ENCODE results near the gene KLHL8. TPM values are rescaled to one million over a fixed set of nuclear protein-coding genes. Genes with fewer than 3 reads are reported as not detected.

The KLHL8 gene
- total RNA-seq, 4 donors from 2014 or later = 6.9 to 12.4 (median 11.3) TPM

- Histone ChIP-seq H3K36me3 (no peaks in the 10 kb centered on the region), H3K27ac (no peak overlapping the region), H3K27me3 (no peaks in the 10 kb centered on the region), H3K4me1 (peaks cover 0 to 4% (median 0%) of the 10 kb centered on the region in 4 donors), H3K4me3 (no peak overlapping the region), H3K9me3 (peaks cover 0 to 12% (median 0%) of the 10 kb centered on the region in 4 donors)
- no peak for TF ChIP-seq CTCF (IDR thresholded peaks at IDR 0.05)
- no peak for TF ChIP-seq POLR2A (IDR thresholded peaks at IDR 0.05)
- no peak for DNase-seq
These were observed 18.8 kb upstream of the KLHL8 start for GRCh38 chr4:87239194-87239593.

GRCh38 chr4:87236861-87237260 lies 16.4 kb upstream of the KLHL8 start:
- Histone ChIP-seq H3K4me1 (peaks cover 0 to 4% (median 0%) of the 10 kb centered on the region in 4 donors), H3K36me3 (no peaks in the 10 kb centered on the region), H3K9me3 (no peaks in the 10 kb centered on the region), H3K27me3 (no peaks in the 10 kb centered on the region), H3K27ac (no peak overlapping the region), H3K4me3 (no peak overlapping the region)
- DNase-seq = no peak
- TF ChIP-seq CTCF (IDR thresholded peaks at IDR 0.05) = no peak
- TF ChIP-seq POLR2A (IDR thresholded peaks at IDR 0.05) = no peak

DNA sequence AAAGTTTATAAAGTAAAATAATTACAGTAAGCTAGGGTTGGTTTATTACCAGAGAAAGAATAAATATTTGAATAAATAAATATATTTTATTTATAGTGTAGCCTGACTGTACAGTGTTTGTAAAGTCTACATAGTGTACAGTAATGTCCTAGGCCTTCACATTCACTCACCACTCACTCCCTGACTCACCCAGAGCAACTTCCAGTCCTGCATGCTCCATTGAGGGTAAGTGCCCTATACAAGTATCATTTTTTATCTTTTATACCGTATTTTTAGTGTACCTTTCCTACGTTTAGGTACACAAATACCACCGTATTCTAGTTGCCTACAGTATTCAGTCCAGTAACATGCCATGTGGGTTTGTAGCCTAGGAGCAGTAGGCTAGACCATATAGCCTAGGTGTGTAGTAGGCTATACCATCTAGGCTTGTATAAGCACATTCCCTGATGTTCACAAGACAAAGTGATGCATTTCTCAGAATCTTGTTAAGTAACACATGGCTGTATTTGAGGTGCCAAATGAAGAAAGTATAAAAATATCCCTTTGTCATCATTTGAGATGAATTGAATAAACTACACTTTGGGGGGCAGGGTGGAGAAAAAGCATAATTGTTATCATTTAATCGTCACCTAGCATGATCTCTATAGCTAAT lies 14.7 kb upstream of the KLHL8 start:
- H3K4me1 ChIP-seq = peaks cover 0 to 4% (median 0%) of the 10 kb centered on the region in 4 donors
- no peaks in the 10 kb centered on the region for H3K27me3 ChIP-seq
- peak overlapping the region in 1 of 4 donors; percentile 48 for H3K4me3 ChIP-seq
- DNase-seq = no peak
- no peak overlapping the region for H3K27ac ChIP-seq
- H3K9me3 ChIP-seq = no peaks in the 10 kb centered on the region
- TF ChIP-seq POLR2A (IDR thresholded peaks at IDR 0.05) (no peak), CTCF (IDR thresholded peaks at IDR 0.05) (no peak)
- no peaks in the 10 kb centered on the region for H3K36me3 ChIP-seq

DNA sequence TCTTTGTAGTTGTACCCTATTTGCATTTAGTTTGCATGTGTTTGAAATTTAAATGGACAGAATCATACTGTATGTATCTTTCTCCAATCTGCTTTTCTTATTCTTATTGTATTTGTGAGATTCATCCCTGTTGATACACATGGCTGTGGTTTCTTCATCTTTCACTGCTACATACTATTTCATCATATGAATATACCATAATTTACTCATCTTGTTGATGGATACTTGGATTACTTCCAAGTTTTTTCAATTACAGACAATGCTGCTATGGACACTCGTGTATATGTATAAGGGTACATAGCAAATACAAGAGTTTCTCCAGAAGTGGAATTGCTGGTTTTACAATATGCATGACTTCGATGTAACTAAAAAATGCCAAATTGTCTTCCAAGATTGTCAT lies 11.8 kb upstream of the KLHL8 start:
- DNase-seq = no peak

DNA sequence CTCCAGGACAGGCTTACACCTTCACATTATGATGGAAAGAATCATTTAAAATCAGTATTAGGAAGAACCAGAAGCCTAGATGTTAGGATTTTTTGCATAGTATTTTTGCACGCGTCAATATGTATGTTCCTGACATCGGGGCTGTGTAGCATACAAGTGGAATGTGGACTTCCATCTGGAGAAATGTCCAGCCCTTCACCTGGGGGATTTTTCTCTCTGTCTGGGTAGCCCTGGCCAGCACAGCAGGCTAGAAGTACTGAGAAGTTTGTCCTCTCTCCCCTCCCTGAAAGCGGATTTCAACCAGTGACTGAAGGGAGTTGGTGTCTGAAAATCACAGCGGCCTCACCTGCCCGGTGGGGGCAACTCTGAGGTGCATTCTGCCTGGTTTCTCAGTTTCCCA lies 10.4 kb upstream of the KLHL8 start:
- Histone ChIP-seq H3K27me3 (no peaks in the 10 kb centered on the region), H3K36me3 (no peaks in the 10 kb centered on the region), H3K27ac (no peak overlapping the region), H3K4me1 (no peaks in the 10 kb centered on the region), H3K4me3 (no peak overlapping the region), H3K9me3 (no peaks in the 10 kb centered on the region)
- DNase-seq = no peak
- no peak for TF ChIP-seq POLR2A (IDR thresholded peaks at IDR 0.05)
- no peak for TF ChIP-seq CTCF (IDR thresholded peaks at IDR 0.05)

More for the DNA sequence above, 11.8 kb upstream of the KLHL8 start:
- H3K9me3 ChIP-seq = no peaks in the 10 kb centered on the region
- H3K27me3 ChIP-seq = no peaks in the 10 kb centered on the region
- no peak for TF ChIP-seq POLR2A (IDR thresholded peaks at IDR 0.05)
- TF ChIP-seq CTCF (IDR thresholded peaks at IDR 0.05) = no peak
- H3K4me3 ChIP-seq = no peak overlapping the region
- H3K36me3 ChIP-seq = no peaks in the 10 kb centered on the region
- no peak overlapping the region for H3K27ac ChIP-seq
- peaks cover 0 to 4% (median 0%) of the 10 kb centered on the region in 4 donors for H3K4me1 ChIP-seq
